ENCODE measurements around the gene CHAT. TPM values are rescaled to one million over a fixed set of nuclear protein-coding genes. Genes with fewer than 3 reads are reported as not detected.

Gene CHAT
- total RNA-seq, 4 donors from 2014 or later, result 0.94 to 1.6 TPM; not detected in 2

DNA sequence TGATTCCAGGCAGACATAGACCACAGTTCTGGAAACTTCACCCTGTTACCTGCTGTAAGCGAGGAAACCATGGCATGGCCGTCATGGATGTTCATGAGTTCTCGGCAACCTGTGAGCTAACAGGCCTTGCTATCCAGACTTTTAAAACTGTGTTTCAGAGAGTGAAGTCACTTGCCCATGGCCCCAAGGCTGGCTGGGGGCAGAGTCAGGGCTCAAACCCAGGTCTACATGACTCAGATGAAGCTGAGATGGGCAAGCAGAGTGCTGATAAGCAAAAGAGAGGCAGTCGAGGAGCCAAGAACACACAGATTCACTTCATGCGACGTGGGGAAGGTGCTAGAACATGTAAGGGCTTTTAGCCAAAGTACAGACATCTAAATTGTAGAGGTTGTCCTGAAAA, 97.1 kb downstream of the CHAT start:
- no peak for TF ChIP-seq POLR2A (IDR thresholded peaks at IDR 0.05)
- no peak for TF ChIP-seq POLR2AphosphoS5 (IDR thresholded peaks at IDR 0.05)
- TF ChIP-seq, protein P1, sequence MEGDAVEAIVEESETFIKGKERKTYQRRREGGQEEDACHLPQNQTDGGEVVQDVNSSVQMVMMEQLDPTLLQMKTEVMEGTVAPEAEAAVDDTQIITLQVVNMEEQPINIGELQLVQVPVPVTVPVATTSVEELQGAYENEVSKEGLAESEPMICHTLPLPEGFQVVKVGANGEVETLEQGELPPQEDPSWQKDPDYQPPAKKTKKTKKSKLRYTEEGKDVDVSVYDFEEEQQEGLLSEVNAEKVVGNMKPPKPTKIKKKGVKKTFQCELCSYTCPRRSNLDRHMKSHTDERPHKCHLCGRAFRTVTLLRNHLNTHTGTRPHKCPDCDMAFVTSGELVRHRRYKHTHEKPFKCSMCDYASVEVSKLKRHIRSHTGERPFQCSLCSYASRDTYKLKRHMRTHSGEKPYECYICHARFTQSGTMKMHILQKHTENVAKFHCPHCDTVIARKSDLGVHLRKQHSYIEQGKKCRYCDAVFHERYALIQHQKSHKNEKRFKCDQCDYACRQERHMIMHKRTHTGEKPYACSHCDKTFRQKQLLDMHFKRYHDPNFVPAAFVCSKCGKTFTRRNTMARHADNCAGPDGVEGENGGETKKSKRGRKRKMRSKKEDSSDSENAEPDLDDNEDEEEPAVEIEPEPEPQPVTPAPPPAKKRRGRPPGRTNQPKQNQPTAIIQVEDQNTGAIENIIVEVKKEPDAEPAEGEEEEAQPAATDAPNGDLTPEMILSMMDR (IDR thresholded peaks at IDR 0.05), result no peak
- TF ChIP-seq EP300 (IDR thresholded peaks at IDR 0.05), result no peak
- Histone ChIP-seq H3K36me3 (no peaks in the 10 kb centered on the region), H3K27ac (no peak overlapping the region), H3K9me3 (peaks cover 0 to 17% (median 0%) of the 10 kb centered on the region in 3 donors), H3K4me3 (no peak overlapping the region), H3K4me1 (no peaks in the 10 kb centered on the region), H3K27me3 (peaks cover 10% of the 10 kb centered on the region)
- no peak for ATAC-seq
- 67 to 88% methylated on average over 5 to 6 of the region's 6 CpGs for WGBS, 2 donors (ENCODE audit: low coverage in 1 of 2)

GRCh38 chr10:49711481-49711880, 97.6 kb downstream of the CHAT start:
- no peak overlapping the region for H3K27ac ChIP-seq
- H3K4me1 ChIP-seq, result no peaks in the 10 kb centered on the region
- H3K27me3 ChIP-seq, result peaks cover 10% of the 10 kb centered on the region
- 43 to 54% methylated on average over 4 to 8 of the region's 8 CpGs for WGBS, 2 donors (ENCODE audit: low coverage in 1 of 2)
- H3K36me3 ChIP-seq, result no peaks in the 10 kb centered on the region
- H3K9me3 ChIP-seq, result peaks cover 0 to 17% (median 0%) of the 10 kb centered on the region in 3 donors
- ATAC-seq, result no peak
- H3K4me3 ChIP-seq, result no peak overlapping the region
- TF ChIP-seq, protein P1 (IDR thresholded peaks at IDR 0.05), result no peak
- TF ChIP-seq EP300 (IDR thresholded peaks at IDR 0.05) (no peak), POLR2A (IDR thresholded peaks at IDR 0.05) (no peak)

DNA sequence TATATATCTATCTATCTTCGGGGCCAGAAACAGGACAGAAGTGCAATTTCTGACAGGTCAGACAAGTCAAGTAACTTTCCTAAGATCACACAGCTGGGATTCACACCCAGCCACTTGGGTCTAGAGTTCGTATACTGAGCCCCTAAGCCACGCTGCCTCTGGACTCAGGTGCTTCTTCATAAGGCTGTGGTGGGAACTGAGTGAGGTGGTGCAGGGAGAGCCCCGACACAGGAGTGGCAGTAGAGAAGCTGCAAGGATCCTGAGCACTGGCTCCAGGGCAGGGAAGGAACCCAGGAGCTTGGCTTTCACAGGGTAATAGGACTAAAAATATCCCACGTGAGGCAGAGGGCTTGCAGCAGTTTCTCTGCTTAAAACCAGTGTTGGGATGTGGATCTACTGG, 99.4 kb downstream of the CHAT start:
- 61 to 80% methylated on average over 1 to 3 of the region's 5 CpGs for WGBS, 2 donors (ENCODE audit: low coverage in 1 of 2)
- Histone ChIP-seq H3K9me3 (peaks cover 0 to 17% (median 0%) of the 10 kb centered on the region in 3 donors), H3K36me3 (no peaks in the 10 kb centered on the region), H3K4me3 (no peak overlapping the region), H3K27ac (no peak overlapping the region), H3K4me1 (no peaks in the 10 kb centered on the region), H3K27me3 (peaks cover 10% of the 10 kb centered on the region)
- no peak for TF ChIP-seq POLR2A (IDR thresholded peaks at IDR 0.05)
- no peak for TF ChIP-seq EP300 (IDR thresholded peaks at IDR 0.05)
- TF ChIP-seq, protein P1 (IDR thresholded peaks at IDR 0.05), result no peak
- no peak for TF ChIP-seq POLR2AphosphoS5 (IDR thresholded peaks at IDR 0.05)
- ATAC-seq, result no peak

Other genes with a start within 250 kb of the CHAT start
- gene DRGX, start 217.9 kb upstream of the CHAT start, total RNA-seq, result not detected
- 10 to 100 TPM in 2 of 4 donors, 1 to 10 TPM in 2; 9.6 to 13.5 (median 11.0) TPM for gene ERCC6, start 74.9 kb upstream of the CHAT start, total RNA-seq
- gene SLC18A3, start 3.7 kb upstream of the CHAT start, total RNA-seq, result 1 to 10 TPM in 2 of 4 donors, under 1 TPM in 1, not detected in 1; 0.12 to 1.7 (median 1.5) TPM
- gene C10orf53, start 65.6 kb downstream of the CHAT start, total RNA-seq, result not detected
- 1 to 10 TPM in 2 of 4 donors, under 1 TPM in 2; 0.62 to 1.8 (median 1.2) TPM for gene OGDHL, start 148.3 kb downstream of the CHAT start, total RNA-seq

Data from gastroesophageal sphincter (tissue), 4 donors.